Transverse colon (tissue), 4 donors: Measurements from ENCODE around the gene ZNF407. TPM values are rescaled to one million over a fixed set of nuclear protein-coding genes. Genes with fewer than 3 reads are reported as not detected.

ENCODE experiments used
- DNase-seq: peaks from one replicate; pipeline ENCODE4 v3.0.0-alpha.2; 2019
- H3K27ac ChIP-seq, 4 donors: fragments of 200-600 bp; sonication (generic); 2 replicates each; pipeline ENCODE4 v1.5.1; 2016 to 2018; ENCODE audit warnings: inconsistent platforms in 4 of 4
- H3K27me3 ChIP-seq: fragments of 200-600 bp; sonication (generic); 2 replicates; pipeline ENCODE4 v1.5.1; 2017; ENCODE audit warnings: inconsistent platforms
- H3K36me3 ChIP-seq, 4 donors: fragments of 200-600 bp; sonication (generic); 2 replicates each; pipeline ENCODE4 v1.5.1; 2017 to 2019; ENCODE audit warnings: inconsistent platforms in 4 of 4
- H3K4me1 ChIP-seq, 4 donors: fragments of 200-600 bp; sonication (generic); 2 replicates each; pipeline ENCODE4 v1.5.1; 2017 to 2020; ENCODE audit warnings: inconsistent platforms in 4 of 4
- H3K4me3 ChIP-seq, 4 donors: fragments of 200-600 bp; sonication (generic); 1 replicate in 1 of 4; 2 replicates in 3 of 4; pipeline versions ENCODE4 v1.5.1 to v1.6.1; 2017 to 2019; ENCODE audit warnings: inconsistent platforms in 4 of 4
- H3K9me3 ChIP-seq, 2 donors: fragments of 200-600 bp; sonication (generic); 2 replicates each; pipeline ENCODE4 v1.5.1; 2017 to 2019; ENCODE audit warnings: inconsistent platforms in 2 of 2
- CTCF ChIP-seq, 5 experiments: fragments of 200-600 bp in 3 of 5; fragments of 450-650 bp in 2 of 5; sonication (generic) in 3 of 5; IDR thresholded peaks; 1 replicate in 2 of 5; 2 replicates in 3 of 5; pipeline ENCODE4 v1.5.1; 2016 to 2017; ENCODE audit warnings: antibody characterized with exemption in 5 of 5, inconsistent platforms in 3 of 5, mild to moderate bottlenecking in 2 of 5, moderate library complexity in 1 of 5
- EP300 ChIP-seq: sonication (generic); formaldehyde crosslinking; IDR thresholded peaks from one replicate; pipeline ENCODE4 v1.6.1; 2017; ENCODE audit warnings: antibody characterized with exemption, low read depth
- POLR2A ChIP-seq: fragments of 450-650 bp; IDR thresholded peaks from one replicate; pipeline ENCODE4 v1.6.1; 2016; ENCODE audit warnings: antibody characterized with exemption, mild to moderate bottlenecking, moderate library complexity
- POLR2AphosphoS5 ChIP-seq, 3 donors: sonication (generic); formaldehyde crosslinking; IDR thresholded peaks; one replicate each; pipeline ENCODE4 v1.6.1; 2016; ENCODE audit warnings: antibody characterized with exemption in 3 of 3
- WGBS, 2 donors: methylation state at CpG; one replicate each; pipeline ENCODE4 v1.1.5; 2018; ENCODE audit warnings: low coverage in 1 of 2; 5-methylcytosine and 5-hydroxymethylcytosine counted together
- in situ Hi-C, 4 donors: fragments of 200-750 bp; cut with MboI; loops; one replicate each; pipeline versions ENCODE4 v1.15.0 to v1.15.1; 2017; ENCODE audit warnings: low sequenced_read_pairs in 3 of 4, low pct_ligation_motif_present in 1 of 4, low pct_unique_long_range_greater_than_20kb in 1 of 4
- intact Hi-C: fragments of 100-400 bp; cut with DNase I; formaldehyde crosslinking; loops from one replicate; pipeline ENCODE4 v1.15.1; 2023; ENCODE audit warnings: low total_unique reads
- total RNA-seq, 4 donors: library from RNA; depleted of rRNA; stranded (reverse); fragments of >200 nt; gene quantifications; one replicate each; pipeline ENCODE4 v1.1.0, GENCODE V29; 2016

Gene ZNF407
- total RNA-seq, 4 donors from 2014 or later, result 13.5 to 24.1 (median 20.1) TPM

DNA sequence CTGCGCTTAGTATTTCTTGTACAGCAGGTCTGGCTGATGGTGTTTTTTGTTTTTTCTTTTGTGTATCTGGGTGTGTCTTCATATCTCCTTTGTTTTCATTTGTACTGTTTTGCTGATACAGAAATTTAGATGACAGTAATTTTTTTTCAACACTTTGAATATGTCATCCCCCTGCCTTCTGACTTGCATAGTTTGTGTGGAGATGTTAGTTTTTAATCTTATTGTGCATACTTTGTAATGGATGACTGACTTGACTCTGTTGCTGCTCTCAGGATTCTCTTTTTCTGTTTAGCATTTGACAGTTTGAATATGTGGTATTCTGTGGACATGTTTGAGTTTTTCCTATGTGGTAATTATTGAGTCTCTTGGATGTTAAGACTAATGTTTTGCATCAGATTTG lies 161.3 kb downstream of the ZNF407 start:
- 92 to 100% methylated on average over 1 of the region's 1 CpG for WGBS, 2 donors
- Histone ChIP-seq H3K27me3 (no peaks in the 10 kb centered on the region), H3K27ac (no peak overlapping the region), H3K4me1 (no peaks in the 10 kb centered on the region), H3K4me3 (no peak overlapping the region), H3K9me3 (no peaks in the 10 kb centered on the region), H3K36me3 (no peaks in the 10 kb centered on the region)
- intact Hi-C loops, result no loop called here
- TF ChIP-seq POLR2AphosphoS5 (IDR thresholded peaks at IDR 0.05), result no peak
- no peak for TF ChIP-seq EP300
- no peak for TF ChIP-seq CTCF (IDR thresholded peaks at IDR 0.05)
- TF ChIP-seq POLR2A, result no peak
- no peak for DNase-seq
- in situ Hi-C loops, result no loop called here

DNA sequence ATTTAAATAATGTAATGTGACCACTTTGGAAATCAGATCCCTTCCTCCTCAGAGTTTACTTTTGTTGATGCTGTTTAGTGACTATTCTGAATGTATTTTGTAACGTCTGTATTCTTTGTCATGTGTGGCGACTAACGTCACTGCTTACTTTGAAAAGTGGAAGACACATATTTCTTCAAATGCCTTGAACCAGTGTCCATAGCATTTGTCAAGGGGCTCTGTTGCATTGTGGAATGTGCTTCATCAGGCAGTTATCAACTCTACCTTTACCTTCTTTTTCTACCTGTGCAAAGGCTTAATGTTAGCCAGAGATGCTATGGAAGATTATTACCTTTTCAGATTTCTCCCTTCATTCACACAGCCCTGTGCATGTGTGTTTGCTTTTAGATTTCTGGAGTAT lies 162.4 kb downstream of the ZNF407 start:
- Histone ChIP-seq H3K27me3 (no peaks in the 10 kb centered on the region), H3K9me3 (no peaks in the 10 kb centered on the region), H3K36me3 (no peaks in the 10 kb centered on the region), H3K4me1 (no peaks in the 10 kb centered on the region), H3K4me3 (no peak overlapping the region), H3K27ac (no peak overlapping the region)
- intact Hi-C loops (no loop called here), in situ Hi-C loops (no loop called here)
- no peak for DNase-seq
- WGBS, 2 donors, result 95 to 97% methylated on average over 3 of the region's 3 CpGs
- TF ChIP-seq EP300 (no peak), POLR2A (no peak), POLR2AphosphoS5 (IDR thresholded peaks at IDR 0.05) (no peak), CTCF (IDR thresholded peaks at IDR 0.05) (no peak)

DNA sequence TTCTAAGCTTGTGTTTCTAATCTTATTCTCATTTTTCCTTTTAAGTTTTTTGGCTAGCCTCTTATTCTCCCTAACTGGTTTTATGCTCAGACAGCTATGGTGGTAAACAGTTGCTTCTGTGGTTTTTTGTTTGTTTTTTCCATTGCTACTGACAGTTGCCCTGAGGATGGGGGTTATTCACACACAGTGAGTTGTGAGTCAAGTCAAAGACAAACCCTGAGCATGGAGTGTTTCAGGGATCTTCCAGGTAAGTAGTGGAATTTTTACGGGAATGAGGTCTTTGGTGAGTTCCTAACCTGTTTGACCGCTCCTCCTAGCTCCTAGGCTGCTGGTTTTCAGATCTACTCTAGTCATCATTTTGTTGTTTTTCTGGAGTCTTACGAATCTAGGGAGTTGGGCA lies 162.8 kb downstream of the ZNF407 start:
- H3K9me3 ChIP-seq, result no peaks in the 10 kb centered on the region
- 97% methylated on average over 3 of the region's 3 CpGs; no CpG with 5 or more reads in 1 of the 2 donors for WGBS, 2 donors
- in situ Hi-C loops, result no loop called here
- no peak for DNase-seq
- no peaks in the 10 kb centered on the region for H3K27me3 ChIP-seq
- intact Hi-C loops, result no loop called here
- no peaks in the 10 kb centered on the region for H3K4me1 ChIP-seq
- no peak overlapping the region for H3K4me3 ChIP-seq
- no peak for TF ChIP-seq CTCF (IDR thresholded peaks at IDR 0.05)
- no peak for TF ChIP-seq POLR2A
- TF ChIP-seq EP300, result no peak
- no peak for TF ChIP-seq POLR2AphosphoS5 (IDR thresholded peaks at IDR 0.05)
- H3K27ac ChIP-seq, result no peak overlapping the region
- no peaks in the 10 kb centered on the region for H3K36me3 ChIP-seq

- Histone ChIP-seq H3K4me1 (no peaks in the 10 kb centered on the region), H3K27me3 (no peaks in the 10 kb centered on the region), H3K27ac (no peak overlapping the region), H3K36me3 (no peaks in the 10 kb centered on the region), H3K9me3 (no peaks in the 10 kb centered on the region), H3K4me3 (no peak overlapping the region)
- no peak for DNase-seq
- intact Hi-C loops, result no loop called here
- TF ChIP-seq CTCF (IDR thresholded peaks at IDR 0.05), result no peak
- TF ChIP-seq EP300, result no peak
- TF ChIP-seq POLR2A, result no peak
- no peak for TF ChIP-seq POLR2AphosphoS5 (IDR thresholded peaks at IDR 0.05)
- in situ Hi-C loops, result no loop called here
- 98 to 100% methylated on average over 1 to 3 of the region's 3 CpGs for WGBS, 2 donors
Observed at GRCh38 chr18:74766251-74766650, 168.6 kb downstream of the ZNF407 start.
